Measurements from ENCODE around the gene PKN1.
A peak's percentile ranks its signal among the peaks of the same experiment; 100 is the strongest.

PKN1 gene

DNA sequence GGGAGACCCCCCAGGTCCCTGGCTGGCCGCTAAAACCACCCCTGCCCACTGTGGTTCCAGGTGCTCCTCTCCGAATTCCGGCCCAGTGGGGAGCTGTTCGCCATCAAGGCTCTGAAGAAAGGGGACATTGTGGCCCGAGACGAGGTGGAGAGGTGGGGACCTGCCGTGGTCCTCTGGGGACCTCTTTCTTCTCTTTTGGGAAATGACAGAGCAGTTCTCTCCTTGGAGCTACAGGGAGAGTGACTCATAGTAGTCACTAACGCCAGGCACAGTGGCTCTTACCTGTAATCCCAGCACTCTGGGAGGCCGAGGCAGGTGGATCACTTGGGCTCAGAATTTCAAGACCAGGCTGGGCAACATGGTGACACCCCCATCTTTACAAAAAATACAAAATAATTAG is 34.7 kb downstream of the PKN1 start:
- DNase-seq = no peak

DNA sequence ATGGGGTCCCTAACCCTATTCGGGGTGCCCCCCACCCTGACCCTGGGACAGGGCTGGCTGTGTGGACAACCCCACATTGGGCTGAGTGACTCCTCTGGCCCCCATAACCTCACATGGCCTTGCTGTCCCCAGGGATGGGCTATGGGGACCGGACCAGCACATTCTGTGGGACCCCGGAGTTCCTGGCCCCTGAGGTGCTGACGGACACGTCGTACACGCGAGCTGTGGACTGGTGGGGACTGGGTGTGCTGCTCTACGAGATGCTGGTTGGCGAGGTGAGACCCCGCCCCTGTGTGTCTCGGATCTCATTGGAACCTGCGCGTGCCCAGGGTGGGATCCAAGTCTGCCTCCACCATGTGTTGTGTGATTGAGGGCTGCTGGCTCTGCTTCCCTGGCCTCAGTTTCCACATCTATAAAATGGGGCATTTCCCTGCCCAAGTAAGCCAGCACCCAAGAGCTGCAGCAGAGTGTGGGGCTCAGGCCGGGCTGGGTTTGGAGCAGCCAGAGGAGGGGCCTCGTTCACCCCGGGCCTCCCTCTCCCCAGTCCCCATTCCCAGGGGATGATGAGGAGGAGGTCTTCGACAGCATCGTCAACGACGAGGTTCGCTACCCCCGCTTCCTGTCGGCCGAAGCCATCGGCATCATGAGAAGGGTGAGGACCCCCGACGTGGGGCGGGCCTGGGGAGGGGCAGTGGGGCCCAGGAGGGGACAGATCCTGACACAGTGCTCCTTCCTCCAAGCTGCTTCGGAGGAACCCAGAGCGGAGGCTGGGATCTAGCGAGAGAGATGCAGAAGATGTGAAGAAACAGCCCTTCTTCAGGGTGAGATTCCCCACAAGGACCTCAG is 37.1 kb downstream of the PKN1 start:
- DNase-seq = no peak

DNA sequence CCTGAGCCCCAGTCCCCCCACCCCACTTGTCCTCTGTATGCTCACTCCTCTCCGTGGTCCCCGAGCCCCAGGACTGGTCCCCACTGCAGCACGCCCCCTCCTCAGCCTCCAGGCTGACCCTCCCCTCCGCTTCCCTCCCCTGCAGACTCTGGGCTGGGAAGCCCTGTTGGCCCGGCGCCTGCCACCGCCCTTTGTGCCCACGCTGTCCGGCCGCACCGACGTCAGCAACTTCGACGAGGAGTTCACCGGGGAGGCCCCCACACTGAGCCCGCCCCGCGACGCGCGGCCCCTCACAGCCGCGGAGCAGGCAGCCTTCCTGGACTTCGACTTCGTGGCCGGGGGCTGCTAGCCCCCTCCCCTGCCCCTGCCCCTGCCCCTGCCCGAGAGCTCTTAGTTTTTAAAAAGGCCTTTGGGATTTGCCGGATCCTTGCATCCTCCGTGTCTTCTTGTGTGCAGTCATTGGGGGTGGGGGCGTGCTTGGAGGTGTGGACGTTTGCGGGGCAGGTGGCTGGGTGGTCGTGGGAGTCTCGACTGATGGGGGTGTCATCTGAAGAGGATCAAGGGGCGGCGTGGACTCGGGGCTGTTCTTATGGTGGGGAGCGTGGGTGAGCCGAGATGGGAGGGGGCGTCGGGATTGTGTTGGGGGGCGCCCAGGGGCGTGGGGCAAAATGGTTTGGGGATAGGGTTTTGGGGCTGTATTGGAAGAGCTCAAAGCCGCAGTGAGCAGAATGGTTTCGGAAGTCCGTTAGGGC is 38.5 kb downstream of the PKN1 start:
- no peak for DNase-seq

DNA sequence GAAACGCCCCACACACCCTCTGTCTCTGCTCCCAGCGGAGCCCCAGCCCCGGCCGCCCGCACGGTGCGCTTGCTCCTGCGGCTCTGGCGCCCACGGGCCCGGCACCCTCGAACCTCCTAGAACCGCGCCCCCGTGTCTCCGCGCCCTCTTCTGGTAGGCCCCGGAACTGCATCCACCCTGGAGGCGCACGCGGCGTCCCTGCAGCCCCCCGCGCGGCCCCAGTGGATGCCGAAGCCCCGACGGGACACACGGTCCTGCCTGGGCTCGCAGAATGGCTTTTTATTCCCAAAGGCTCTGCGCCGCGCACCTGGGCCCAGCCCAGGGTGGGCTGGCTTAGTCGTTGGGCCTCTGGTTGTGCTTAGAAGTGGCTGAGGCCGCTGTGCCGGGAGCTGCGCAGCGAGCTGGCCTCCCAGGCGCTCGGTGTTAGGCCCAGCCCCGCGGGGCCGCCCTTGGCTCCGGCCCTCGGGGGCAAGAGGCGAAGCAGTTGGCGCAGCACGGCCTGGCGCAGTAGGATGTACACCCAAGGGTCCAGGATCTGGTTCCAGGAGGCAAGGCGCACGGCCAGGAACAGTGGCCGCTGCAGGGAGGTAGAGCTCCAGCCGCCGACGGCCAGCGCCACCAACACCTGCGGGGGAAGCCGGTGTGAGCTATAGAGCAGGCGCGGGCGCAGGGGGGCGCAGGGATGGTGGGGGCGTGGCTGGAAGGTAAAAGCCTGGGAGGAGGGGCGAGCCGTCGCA is 39.3 kb downstream of the PKN1 start:
- peak; percentile 25 to 91 (median 90) for DNase-seq

DNA sequence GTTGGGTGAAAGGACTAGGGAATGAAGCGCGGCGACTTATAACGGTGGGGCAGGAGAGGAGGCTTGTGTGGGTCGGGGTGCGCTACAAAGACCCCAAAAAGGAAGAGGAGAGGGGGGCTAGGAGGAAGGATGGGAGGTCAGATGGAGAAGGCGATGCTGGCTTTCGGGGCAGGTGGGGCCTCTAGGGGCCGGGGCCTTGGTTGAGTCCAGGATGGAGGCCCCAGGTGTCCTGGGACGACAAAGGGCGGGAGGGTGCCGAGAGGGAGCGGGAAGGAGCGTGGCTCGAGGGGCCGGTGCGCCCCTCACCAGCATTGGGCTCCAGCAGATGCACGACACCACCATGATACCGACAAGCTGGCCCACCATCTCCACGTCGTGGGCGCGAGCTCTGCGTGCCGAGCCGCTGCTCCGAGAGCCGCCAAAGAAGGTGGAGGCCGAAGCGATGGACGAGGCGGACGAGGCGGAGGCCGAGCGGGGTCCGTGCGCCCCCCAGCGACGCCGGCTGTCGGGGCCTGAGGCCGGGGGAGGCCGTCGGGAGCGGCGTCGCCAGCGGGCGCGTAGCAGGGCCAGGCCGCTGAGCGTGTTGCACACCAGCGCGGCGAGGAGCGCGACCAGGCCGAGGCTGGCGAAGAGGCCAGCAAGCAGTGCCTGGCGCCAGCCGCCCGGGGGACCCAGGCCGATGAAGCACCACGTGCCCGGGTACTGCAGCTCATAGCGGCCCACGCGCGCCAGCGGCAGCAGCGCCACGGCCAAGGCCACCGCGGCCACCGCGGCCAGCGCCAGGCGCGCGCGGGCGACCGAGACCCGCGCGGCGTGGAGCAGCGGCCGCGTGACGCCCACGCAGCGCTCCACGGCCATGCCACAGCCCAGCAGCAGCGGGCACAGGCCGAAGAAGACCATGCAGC is 40.2 kb downstream of the PKN1 start:
- no peak for DNase-seq

DNA sequence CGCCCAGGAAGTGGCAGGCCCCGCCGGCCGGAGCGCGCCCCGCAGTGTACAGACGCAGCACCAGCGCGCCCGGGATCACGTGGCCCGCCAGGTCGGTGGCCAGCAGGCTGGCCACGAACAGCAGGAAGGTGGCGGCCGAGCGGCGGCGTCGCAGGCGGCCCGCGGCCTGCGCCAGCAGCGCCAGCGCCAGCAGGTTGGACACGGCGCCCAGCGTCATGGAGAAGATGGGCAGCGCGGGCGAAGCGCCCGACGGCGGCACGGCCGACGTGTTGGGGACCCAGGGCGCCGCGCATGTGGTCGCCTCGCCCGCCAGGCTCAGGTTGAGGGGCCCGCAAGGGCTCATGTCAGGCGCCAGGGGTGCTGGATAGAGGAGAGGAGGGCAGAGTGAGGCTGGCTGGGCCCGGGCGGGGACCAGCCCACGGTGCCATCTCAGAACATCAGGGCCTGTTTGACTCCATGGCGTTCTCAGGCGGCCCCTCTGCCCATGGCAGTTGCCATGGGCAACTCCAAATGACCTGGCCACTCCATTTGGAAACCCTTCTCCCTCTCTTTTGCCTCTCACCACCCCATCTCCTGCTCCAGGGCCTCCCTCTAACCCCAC is 41.0 kb downstream of the PKN1 start:
- no peak for DNase-seq

DNA sequence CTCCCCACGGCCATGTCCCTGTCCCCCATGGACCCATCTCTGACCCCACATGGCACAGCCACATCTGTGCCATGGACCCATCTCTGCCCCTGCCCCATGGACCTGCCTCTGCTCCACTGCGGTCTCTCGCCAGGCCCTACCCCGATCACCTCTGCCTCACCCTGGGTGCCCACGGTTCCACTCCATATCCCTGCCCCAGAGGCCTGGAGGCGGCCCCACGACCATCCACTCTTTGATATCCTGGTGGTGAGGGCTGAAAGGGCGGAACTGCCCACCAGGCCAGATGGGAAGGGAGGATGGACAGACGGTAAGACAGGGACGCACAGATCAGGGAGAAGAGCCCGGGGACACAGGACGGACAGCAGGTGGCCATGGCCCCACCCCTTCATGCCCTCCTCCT is 41.7 kb downstream of the PKN1 start:
- no peak for DNase-seq

DNA sequence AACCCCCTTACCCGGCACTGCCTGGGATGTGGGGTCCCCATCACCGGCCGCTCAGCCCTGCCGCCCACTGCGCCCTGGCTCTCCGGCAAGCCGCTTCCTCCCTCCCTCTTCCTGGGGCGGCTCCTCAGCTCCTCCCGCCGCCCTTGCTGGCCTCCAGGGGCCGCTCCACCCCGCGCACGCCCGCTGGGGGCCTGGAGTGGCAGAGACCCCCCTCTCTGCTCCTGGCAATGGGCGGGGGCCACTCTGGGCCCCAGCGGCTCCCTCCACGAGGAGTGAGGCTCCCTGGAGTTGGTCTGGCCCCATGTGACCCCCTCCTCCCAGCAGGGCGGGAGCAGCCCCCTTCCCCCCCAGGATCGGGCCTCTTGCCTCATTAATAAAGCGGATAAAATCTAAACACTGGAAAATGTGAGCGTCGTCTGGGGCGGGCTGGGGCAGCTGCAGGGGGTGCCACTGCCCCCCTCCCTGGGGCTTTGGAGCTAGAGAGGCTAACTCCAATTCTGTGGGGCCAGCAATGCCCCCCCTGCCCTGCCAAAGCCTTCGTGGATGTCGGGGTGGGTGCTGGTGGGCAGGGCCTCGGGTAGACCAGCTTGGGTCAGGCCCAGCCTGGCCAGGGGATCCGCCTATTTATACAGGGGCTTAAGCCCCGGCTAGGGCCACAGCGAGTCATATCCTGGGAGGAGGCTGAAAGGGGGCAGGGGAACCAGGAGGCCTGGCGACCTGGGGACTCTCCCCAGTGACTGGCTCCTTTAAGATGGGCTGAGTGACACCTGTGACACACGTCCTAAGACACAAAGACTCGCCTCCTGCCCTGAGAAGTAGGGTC is 42.4 kb downstream of the PKN1 start, which contains the start of gene PTGER1:
TSS of gene PTGER1 (minus strand) at position 104 of the 823 bp plus-strand sequence. CDS start 1,034 bp downstream, outside the sequence.
- no peak for DNase-seq

DNA sequence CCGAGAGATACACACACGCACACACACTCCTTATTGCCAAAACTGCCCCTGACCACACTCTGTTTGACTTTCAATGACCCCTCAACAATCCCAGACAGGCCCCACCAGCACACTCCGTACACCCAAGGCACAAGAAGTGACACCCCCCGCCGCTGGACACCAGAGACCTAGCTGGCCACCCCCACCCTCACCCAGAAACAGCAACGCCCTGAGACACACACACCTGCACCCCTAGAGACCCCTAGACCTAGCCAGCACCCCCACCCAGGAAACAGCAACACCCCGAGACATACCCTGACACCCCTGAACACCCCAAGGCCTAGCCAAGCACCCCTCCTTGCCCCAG is 43.2 kb downstream of the PKN1 start:
- no peak for DNase-seq

DNA sequence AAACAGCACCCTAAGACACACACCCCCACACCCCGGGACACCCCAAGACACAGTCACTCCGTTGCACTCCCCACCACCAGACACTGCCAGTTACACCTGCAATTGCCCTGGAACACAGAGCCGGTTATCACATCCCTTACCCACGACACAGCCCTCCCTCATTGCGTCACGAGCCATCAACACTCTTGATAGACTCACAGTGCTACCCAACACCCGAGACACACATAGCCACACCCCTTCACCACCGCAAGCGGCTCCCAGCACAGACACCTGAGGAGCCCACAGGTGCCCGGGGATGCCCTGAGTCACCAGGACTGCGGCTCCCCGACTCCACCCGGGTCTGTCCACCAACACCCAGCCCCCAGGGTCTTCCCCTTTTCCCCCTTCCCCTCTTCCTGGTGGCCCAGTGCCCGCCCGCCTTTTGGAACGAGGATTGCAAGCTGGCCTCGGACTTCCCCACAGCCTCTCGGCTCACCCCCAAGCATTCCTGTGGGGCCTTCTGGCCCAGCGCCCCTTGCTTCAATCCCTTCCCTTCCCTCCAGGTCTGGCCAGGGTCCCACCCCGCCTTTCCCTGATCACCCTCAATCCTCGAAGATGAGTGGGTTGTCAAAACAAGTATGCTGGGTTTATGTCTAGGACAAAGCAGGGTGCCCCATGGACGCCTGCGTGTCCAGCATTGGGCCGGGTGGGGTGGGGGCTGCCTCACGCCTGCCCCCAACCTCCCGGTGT is 43.7 kb downstream of the PKN1 start:
- DNase-seq = peak in 1 of 3 experiments; percentile 25

DNA sequence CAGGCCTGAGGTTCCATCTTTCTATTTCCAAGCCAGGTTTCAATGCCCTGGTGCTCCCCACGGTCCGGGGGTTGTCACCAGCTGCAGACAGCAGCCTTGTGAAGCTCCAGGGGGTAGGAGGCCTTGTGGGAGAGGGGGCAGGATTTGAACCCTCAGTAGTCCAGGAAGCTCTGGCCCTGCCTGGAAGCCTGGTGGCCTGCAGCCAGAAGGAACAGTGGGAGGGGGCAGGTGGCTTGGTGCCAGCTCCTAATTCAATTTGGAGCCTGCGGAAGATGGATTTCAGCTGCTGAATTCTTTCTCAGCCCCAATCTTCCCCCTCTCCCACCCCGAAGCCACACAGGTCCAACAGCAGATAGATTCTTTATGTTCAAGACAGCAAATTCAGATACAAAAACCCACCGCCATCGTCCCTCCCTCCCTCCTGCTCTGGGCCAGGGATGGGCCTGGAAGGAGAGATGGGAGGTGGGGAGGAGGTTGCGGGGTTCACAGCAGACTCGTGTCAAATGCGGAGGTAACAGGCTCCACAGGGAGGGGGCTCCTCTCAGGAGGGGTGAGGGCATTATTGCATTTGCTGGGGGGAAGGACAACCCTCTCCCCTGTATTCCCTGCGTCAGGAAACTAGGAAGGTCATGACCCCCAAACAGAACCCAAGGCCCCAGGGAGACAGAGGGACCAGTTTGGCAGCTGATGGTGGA is 44.5 kb downstream of the PKN1 start:
- no peak for DNase-seq

DNA sequence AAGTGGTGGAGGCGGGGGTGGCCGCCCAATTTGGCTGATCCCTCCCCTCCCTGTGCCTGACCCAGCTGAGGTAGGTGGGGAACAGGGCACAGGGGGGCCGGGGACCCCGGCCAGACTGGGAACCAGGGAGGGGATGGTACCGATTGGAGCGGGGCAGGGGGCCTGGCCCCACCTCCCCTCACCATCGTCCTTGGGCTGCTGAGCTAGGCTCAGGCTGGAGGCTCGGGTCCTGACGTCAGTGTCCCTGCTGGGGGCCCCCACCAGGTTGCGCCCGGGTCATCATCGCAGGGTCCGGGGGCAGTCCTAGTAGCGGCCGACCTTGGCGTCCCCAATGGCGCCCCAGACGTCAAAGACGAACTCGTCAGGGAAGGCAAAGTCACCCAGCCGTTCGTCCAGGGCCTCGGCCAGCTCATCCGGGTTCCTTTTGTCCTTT is 45.0 kb downstream of the PKN1 start:
- no peak for DNase-seq

DNA sequence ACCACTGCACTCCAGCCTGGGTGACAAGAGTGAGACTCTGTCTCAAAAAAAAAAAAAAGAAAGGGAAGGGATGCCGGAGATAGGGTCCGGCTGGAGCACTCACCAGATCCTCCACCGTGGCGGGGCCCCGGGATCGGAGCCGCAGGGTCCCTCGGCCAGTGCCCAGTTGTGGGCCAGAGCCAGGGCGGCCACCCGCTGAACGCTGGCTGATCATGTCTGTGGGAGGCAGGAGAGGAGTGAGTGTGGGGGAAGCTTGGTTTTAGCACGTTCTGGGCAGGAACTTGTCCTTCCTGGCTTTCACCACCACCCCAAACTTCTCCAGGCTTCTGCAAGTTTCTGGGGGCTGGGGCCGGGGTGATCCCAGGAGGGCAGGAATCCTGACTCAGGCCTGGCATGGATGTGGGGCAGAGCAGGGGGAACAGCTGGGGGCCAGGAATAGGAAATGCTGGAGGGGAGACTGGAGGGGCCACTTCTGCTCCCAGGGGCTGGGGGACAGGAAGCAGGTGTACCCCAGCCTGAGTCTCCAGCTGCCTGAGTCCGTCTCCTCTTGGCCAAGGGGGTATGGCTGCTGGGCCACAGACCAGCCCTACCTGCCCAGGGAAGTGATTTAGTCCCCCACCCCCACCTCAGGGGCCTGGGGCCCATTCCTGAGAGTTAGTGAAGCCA is 46.3 kb downstream of the PKN1 start:
- DNase-seq = no peak

DNA sequence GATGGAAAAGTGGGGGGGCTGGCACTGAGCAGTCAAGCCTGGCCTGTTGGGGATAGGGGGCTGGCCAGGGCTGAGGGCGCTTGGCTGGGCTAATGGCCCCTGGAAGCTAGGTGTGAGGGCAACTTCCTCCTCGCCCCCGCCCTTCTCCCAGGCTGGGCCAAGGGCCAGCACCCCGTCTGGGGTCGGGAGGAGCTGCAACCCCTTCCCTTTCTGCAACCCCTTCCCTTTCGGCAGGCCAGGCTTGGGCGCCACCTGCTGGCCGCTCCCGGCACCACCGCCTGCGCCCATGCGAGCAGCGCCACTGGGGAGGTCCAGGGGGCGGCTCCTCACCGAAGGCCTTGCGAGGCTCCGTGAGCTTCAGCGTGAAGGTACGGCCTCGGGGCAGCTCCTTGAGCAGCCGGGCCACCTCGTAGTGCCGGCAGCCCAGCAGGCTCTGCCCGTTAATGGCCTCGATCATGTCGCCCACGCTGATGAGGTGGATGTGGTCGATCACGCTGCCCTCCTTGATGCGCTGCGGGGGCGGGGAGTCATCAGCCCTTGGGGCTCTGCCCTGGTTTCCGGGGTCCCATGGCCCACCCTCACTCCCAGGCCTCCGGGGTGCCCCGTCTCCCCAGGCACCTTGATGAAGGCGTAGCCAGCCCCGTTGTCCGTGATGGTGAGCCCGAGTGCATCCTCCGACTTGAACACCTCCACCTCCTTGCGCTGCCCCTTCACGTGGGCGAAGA is 47.0 kb downstream of the PKN1 start:
- DNase-seq = peak in 2 of 3 experiments; percentile 21 to 37

DNA sequence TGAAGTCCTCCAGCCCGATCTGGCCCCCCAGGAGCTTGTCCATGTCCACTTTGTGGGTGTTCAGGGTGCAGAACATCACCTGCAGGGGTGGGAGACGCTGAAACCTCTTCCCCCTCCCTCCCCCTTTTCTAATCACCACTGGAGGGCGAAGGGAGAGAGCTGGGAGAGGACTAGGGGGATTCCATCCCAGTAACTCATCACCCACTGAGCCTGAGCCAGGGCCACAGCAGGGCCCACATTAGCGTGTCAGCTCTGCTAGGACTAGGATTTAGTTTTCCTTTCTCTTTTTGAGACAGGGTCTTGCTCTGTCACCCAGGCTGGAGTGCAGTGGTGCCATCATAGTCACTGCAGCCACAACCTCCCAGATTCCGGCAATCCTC is 47.6 kb downstream of the PKN1 start:
- no peak for DNase-seq

DNA sequence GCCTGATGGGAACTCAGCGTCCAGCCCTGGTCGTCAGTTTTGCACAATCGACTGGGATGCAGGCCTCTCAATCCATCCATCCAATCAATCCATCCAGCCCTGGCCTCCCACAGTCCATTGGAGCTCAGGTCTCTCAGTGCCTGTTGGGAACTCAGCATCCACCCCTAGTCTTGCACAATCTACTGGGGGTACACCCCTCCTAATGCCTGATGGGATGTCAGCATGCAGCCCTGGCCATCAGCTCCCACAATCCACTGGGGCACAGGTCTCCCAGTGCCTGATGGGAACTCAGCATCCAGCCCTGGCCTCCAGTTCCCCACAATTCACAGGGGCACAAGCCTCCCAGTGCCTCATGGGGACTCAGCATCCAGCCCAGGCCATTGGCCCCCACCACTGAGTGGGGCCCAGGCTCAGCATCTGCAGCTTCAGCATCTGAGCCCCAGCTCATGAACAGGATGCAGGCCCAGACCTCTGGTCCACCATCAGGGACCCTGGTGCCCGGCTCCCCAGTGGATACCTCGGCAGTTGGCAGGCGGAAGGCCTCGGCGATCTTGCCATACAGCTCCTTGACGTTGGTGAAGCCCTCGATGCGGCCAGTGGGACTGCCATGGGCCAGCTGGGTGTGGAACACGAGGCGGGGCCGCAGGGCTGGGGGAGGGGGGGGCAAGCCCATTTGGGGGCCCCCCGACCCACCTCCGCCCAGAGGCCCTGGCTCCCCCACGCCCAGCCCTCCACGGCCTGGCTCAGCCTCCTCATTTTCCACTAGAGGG is 49.3 kb downstream of the PKN1 start:
- DNase-seq = no peak

DNA sequence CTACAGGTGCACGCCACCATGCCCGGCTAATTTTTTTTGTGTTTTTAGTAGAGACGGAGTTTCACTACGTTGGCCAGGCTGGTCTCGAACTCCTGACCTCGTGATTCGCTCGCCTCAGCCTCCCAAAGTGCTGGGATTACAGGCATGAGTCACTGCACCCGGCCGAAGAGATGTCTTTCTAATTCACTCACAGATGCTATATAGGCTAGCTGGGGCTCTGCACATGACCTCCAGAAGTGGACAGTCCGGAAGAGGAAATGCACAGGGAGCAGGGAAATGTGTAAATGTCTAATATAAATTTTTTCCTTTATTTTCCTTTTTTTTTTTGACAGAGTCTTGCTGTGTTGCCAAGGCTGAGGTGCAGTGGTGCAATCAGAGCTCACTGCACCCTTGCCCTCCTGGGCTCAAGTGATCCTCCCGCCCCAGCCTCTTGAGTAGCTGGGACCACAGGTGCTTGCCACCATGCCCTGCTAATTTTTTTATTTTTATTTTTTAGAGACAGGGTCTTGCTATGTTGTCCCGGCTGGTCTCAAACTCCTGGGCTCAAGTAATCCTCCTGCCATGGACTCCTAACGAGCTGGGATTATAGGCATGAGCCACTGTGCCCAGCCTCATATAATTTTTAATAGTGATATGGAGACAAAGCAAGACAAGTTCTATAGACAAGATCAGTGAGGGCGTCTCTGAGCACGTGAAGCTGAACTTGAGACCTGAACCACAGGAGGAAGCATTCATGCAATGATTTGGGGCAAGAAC is 54.4 kb downstream of the PKN1 start:
- no peak for DNase-seq
